ENCODE measurements around the gene NFX1. TPM values are rescaled to one million over a fixed set of nuclear protein-coding genes. Genes with fewer than 3 reads are reported as not detected.

The NFX1 gene
- 14.8 and 17.4 TPM in 2 replicates for total RNA-seq (2014; rRNA removed; shearing (Covaris generic))

- in situ Hi-C loops (cut with HindIII; ENCODE audit: low sequenced_read_pairs), result no loop called here
- DNase-seq (ENCODE audit: low spot score), result peak; percentile 96
These were observed at the start of gene NFX1 for GRCh38 chr9:33290247-33291030. Gene NFX1 (plus strand): TSS chr9:33290516. CDS start chr9:33290573, 57 bp downstream.

- in situ Hi-C loops (cut with HindIII; ENCODE audit: low sequenced_read_pairs), result no loop called here
- DNase-seq (ENCODE audit: low spot score), result no peak
These were observed 49.0 kb upstream of the NFX1 start for GRCh38 chr9:33241298-33241697.

GRCh38 chr9:33242609-33243134, 47.6 kb upstream of the NFX1 start:
- DNase-seq (ENCODE audit: low spot score), result no peak
- in situ Hi-C loops (cut with HindIII; ENCODE audit: low sequenced_read_pairs), result no loop called here

- in situ Hi-C loops (cut with HindIII; ENCODE audit: low sequenced_read_pairs), result no loop called here
- no peak for DNase-seq (ENCODE audit: low spot score)
These were observed 46.1 kb upstream of the NFX1 start for GRCh38 chr9:33244137-33244784.

- no peak for DNase-seq (ENCODE audit: low spot score)
- in situ Hi-C loops (cut with HindIII; ENCODE audit: low sequenced_read_pairs), result no loop called here
These were observed 45.0 kb upstream of the NFX1 start for GRCh38 chr9:33245341-33245740.

GRCh38 chr9:33246269-33246860, 44.0 kb upstream of the NFX1 start:
- DNase-seq (ENCODE audit: low spot score), result no peak
- in situ Hi-C loops (cut with HindIII; ENCODE audit: low sequenced_read_pairs), result no loop called here

- no peak for DNase-seq (ENCODE audit: low spot score)
- in situ Hi-C loops (cut with HindIII; ENCODE audit: low sequenced_read_pairs), result no loop called here
These were observed 41.7 kb upstream of the NFX1 start for GRCh38 chr9:33248606-33249005.

- in situ Hi-C loops (cut with HindIII; ENCODE audit: low sequenced_read_pairs), result no loop called here
- DNase-seq (ENCODE audit: low spot score), result no peak
These were observed 41.1 kb upstream of the NFX1 start for GRCh38 chr9:33249087-33249658.

- in situ Hi-C loops (cut with HindIII; ENCODE audit: low sequenced_read_pairs), result no loop called here
- no peak for DNase-seq (ENCODE audit: low spot score)
These were observed 40.3 kb upstream of the NFX1 start for GRCh38 chr9:33249983-33250382.

- in situ Hi-C loops (cut with HindIII; ENCODE audit: low sequenced_read_pairs), result no loop called here
- no peak for DNase-seq (ENCODE audit: low spot score)
These were observed 39.8 kb upstream of the NFX1 start for GRCh38 chr9:33250458-33250995.

GRCh38 chr9:33254211-33254610, 36.1 kb upstream of the NFX1 start:
- in situ Hi-C loops (cut with HindIII; ENCODE audit: low sequenced_read_pairs), result no loop called here
- no peak for DNase-seq (ENCODE audit: low spot score)

- in situ Hi-C loops (cut with HindIII; ENCODE audit: low sequenced_read_pairs), result no loop called here
- no peak for DNase-seq (ENCODE audit: low spot score)
These were observed 35.3 kb upstream of the NFX1 start for GRCh38 chr9:33255014-33255413.

GRCh38 chr9:33255471-33255870, 34.8 kb upstream of the NFX1 start:
- no peak for DNase-seq (ENCODE audit: low spot score)
- in situ Hi-C loops (cut with HindIII; ENCODE audit: low sequenced_read_pairs), result no loop called here

GRCh38 chr9:33256236-33256635, 34.1 kb upstream of the NFX1 start:
- in situ Hi-C loops (cut with HindIII; ENCODE audit: low sequenced_read_pairs), result no loop called here
- DNase-seq (ENCODE audit: low spot score), result no peak

- in situ Hi-C loops (cut with HindIII; ENCODE audit: low sequenced_read_pairs), result no loop called here
- no peak for DNase-seq (ENCODE audit: low spot score)
These were observed 33.0 kb upstream of the NFX1 start for GRCh38 chr9:33257276-33257675.

GRCh38 chr9:33260372-33260771, 29.9 kb upstream of the NFX1 start:
- in situ Hi-C loops (cut with HindIII; ENCODE audit: low sequenced_read_pairs), result no loop called here
- no peak for DNase-seq (ENCODE audit: low spot score)

- peak; percentile 35 for DNase-seq (ENCODE audit: low spot score)
- in situ Hi-C loops (cut with HindIII; ENCODE audit: low sequenced_read_pairs), result no loop called here
These were observed 26.9 kb upstream of the NFX1 start for GRCh38 chr9:33263131-33264002.

GRCh38 chr9:33264003-33264472, 26.3 kb upstream of the NFX1 start:
- in situ Hi-C loops (cut with HindIII; ENCODE audit: low sequenced_read_pairs), result no loop called here
- DNase-seq (ENCODE audit: low spot score), result no peak
